T-helper 17 cell (primary cell): ENCODE results near the gene MYL5. TPM values are rescaled to one million over a fixed set of nuclear protein-coding genes. Genes with fewer than 3 reads are reported as not detected.
A peak's percentile ranks its signal among the peaks of the same experiment; 100 is the strongest.
"Not testable (repeated sequence)": the region's sequence is repeated elsewhere in the genome, so short reads cannot be mapped to it uniquely, and the experiment has no call there.

Experiments
- ATAC-seq: fragments of 150-1000 bp; cut with Tn5 transposase; 2 replicates; pipeline ENCODE4 v1.10.0; 2021; ENCODE audit warnings: mild to moderate bottlenecking, moderate library complexity
- DNase-seq, 3 donors: peaks; one replicate each; pipeline versions ENCODE4 v3.0.0 to v3.0.0-alpha.2; 2020 to 2021
- H3K9me3 ChIP-seq: one replicate; pipeline ENCODE4 v1.7.0; 2013; ENCODE audit warnings: low read length, mild to moderate bottlenecking; ENCODE audit not compliant: control insufficient read depth, poor library complexity, severe bottlenecking
- H3K27ac Mint-ChIP-seq: one replicate; pipeline ENCODE4 v1.8.0; 2022; ENCODE audit warnings: mild to moderate bottlenecking, moderate library complexity, mixed read lengths
- H3K27me3 Mint-ChIP-seq: one replicate; pipeline ENCODE4 v1.8.0; 2022; ENCODE audit warnings: mixed read lengths
- H3K36me3 Mint-ChIP-seq: one replicate; pipeline ENCODE4 v1.8.0; 2022; ENCODE audit warnings: low read depth, mixed read lengths
- H3K4me1 Mint-ChIP-seq: one replicate; pipeline ENCODE4 v1.8.0; 2022; ENCODE audit warnings: mild to moderate bottlenecking, mixed read lengths
- H3K4me3 Mint-ChIP-seq: one replicate; pipeline ENCODE4 v1.8.0; 2022; ENCODE audit warnings: mild to moderate bottlenecking, moderate library complexity, mixed read lengths
- total RNA-seq, 4 donors: library from RNA in 2 of 4; stranded (reverse) in 2 of 4; gene quantifications; one replicate each; pipeline ENCODE4 v1.2.3 and lab custom pipeline; 2022 to 2026

The MYL5 gene
- total RNA-seq, 2 donors from 2014 or later, result 20.3 to 22.9 TPM

GRCh38 chr4:632196-632790 lies 42.0 kb upstream of the MYL5 start:
- ATAC-seq, result no peak
- DNase-seq, result no peak
- Mint-ChIP-seq H3K4me3 (no peak overlapping the region), H3K27ac (no peak overlapping the region), H3K27me3 (no peaks in the 10 kb centered on the region), H3K36me3 (no peaks in the 10 kb centered on the region), H3K4me1 (no peaks in the 10 kb centered on the region)
- H3K9me3 ChIP-seq, result no peaks in the 10 kb centered on the region

- no peaks in the 10 kb centered on the region for H3K9me3 ChIP-seq
Measured at GRCh38 chr4:632926-633325, 41.4 kb upstream of the MYL5 start.

GRCh38 chr4:633406-633805 lies 40.9 kb upstream of the MYL5 start:
- Mint-ChIP-seq H3K36me3 (no peaks in the 10 kb centered on the region), H3K4me3 (no peak overlapping the region), H3K27me3 (peaks cover 6% of the 10 kb centered on the region), H3K4me1 (no peaks in the 10 kb centered on the region), H3K27ac (no peak overlapping the region)
- H3K9me3 ChIP-seq, result no peaks in the 10 kb centered on the region
- no peak for DNase-seq
- ATAC-seq, result no peak

More at GRCh38 chr4:632926-633325, 41.4 kb upstream of the MYL5 start:
- H3K27me3 Mint-ChIP-seq, result peaks cover 6% of the 10 kb centered on the region
- ATAC-seq, result no peak
- no peak for DNase-seq
- H3K4me1 Mint-ChIP-seq, result no peaks in the 10 kb centered on the region
- no peak overlapping the region for H3K4me3 Mint-ChIP-seq
- no peaks in the 10 kb centered on the region for H3K36me3 Mint-ChIP-seq
- H3K27ac Mint-ChIP-seq, result no peak overlapping the region

- no peaks in the 10 kb centered on the region for H3K9me3 ChIP-seq
- H3K4me1 Mint-ChIP-seq, result no peaks in the 10 kb centered on the region
- no peaks in the 10 kb centered on the region for H3K36me3 Mint-ChIP-seq
- H3K27ac Mint-ChIP-seq, result no peak overlapping the region
- H3K27me3 Mint-ChIP-seq, result peaks cover 12% of the 10 kb centered on the region
- DNase-seq, result no peak
- no peak overlapping the region for H3K4me3 Mint-ChIP-seq
- ATAC-seq, result no peak
Measured at GRCh38 chr4:633976-634598, 40.3 kb upstream of the MYL5 start.

GRCh38 chr4:634599-634985 lies 39.8 kb upstream of the MYL5 start:
- Mint-ChIP-seq H3K36me3 (no peaks in the 10 kb centered on the region), H3K4me1 (no peaks in the 10 kb centered on the region), H3K4me3 (no peak overlapping the region), H3K27ac (no peak overlapping the region), H3K27me3 (peaks cover 14% of the 10 kb centered on the region)
- no peak for DNase-seq
- no peaks in the 10 kb centered on the region for H3K9me3 ChIP-seq
- ATAC-seq, result no peak

GRCh38 chr4:635066-635835 lies 39.1 kb upstream of the MYL5 start:
- not testable (repeated sequence) for ATAC-seq, H3K9me3 ChIP-seq, DNase-seq, H3K27ac Mint-ChIP-seq, H3K4me3 Mint-ChIP-seq, H3K36me3 Mint-ChIP-seq, H3K4me1 Mint-ChIP-seq
- peaks cover 14% of the 10 kb centered on the region for H3K27me3 Mint-ChIP-seq

GRCh38 chr4:635851-636627 lies 38.3 kb upstream of the MYL5 start:
- DNase-seq, result no peak
- Mint-ChIP-seq H3K27me3 (peaks cover 14% of the 10 kb centered on the region), H3K36me3 (no peaks in the 10 kb centered on the region), H3K4me3 (no peak overlapping the region), H3K4me1 (no peaks in the 10 kb centered on the region), H3K27ac (no peak overlapping the region)
- ATAC-seq, result no peak
- H3K9me3 ChIP-seq, result no peaks in the 10 kb centered on the region

GRCh38 chr4:636628-637159 lies 37.6 kb upstream of the MYL5 start:
- Mint-ChIP-seq H3K4me3 (no peak overlapping the region), H3K27ac (no peak overlapping the region), H3K27me3 (peaks cover 14% of the 10 kb centered on the region), H3K36me3 (no peaks in the 10 kb centered on the region), H3K4me1 (no peaks in the 10 kb centered on the region)
- DNase-seq, result no peak
- ATAC-seq, result no peak
- no peaks in the 10 kb centered on the region for H3K9me3 ChIP-seq

- H3K4me1 Mint-ChIP-seq, result no peaks in the 10 kb centered on the region
- ATAC-seq (no peak), DNase-seq (no peak)
- H3K9me3 ChIP-seq, result no peaks in the 10 kb centered on the region
- no peaks in the 10 kb centered on the region for H3K36me3 Mint-ChIP-seq
- no peak overlapping the region for H3K4me3 Mint-ChIP-seq
- peaks cover 14% of the 10 kb centered on the region for H3K27me3 Mint-ChIP-seq
- H3K27ac Mint-ChIP-seq, result no peak overlapping the region
Measured at GRCh38 chr4:637536-638280, 36.6 kb upstream of the MYL5 start.

- ATAC-seq, DNase-seq: not testable (repeated sequence)
- H3K27me3 Mint-ChIP-seq, result peaks cover 27% of the 10 kb centered on the region
Measured at GRCh38 chr4:642366-642765, 32.0 kb upstream of the MYL5 start.

GRCh38 chr4:646460-646859 lies 27.9 kb upstream of the MYL5 start:
- H3K36me3 Mint-ChIP-seq, result peaks cover 4% of the 10 kb centered on the region
- no peak for ATAC-seq
- H3K27ac Mint-ChIP-seq, result no peak overlapping the region
- H3K9me3 ChIP-seq, result no peaks in the 10 kb centered on the region
- no peak for DNase-seq
- H3K27me3 Mint-ChIP-seq, result peaks cover 13% of the 10 kb centered on the region
- peak overlapping the region; percentile 74 for H3K4me3 Mint-ChIP-seq
- H3K4me1 Mint-ChIP-seq, result peaks cover 4% of the 10 kb centered on the region

More at GRCh38 chr4:642366-642765, 32.0 kb upstream of the MYL5 start:
- not testable (repeated sequence) for H3K4me3 Mint-ChIP-seq, H3K4me1 Mint-ChIP-seq, H3K36me3 Mint-ChIP-seq, H3K27ac Mint-ChIP-seq, H3K9me3 ChIP-seq

GRCh38 chr4:647481-647880 lies 26.9 kb upstream of the MYL5 start:
- peaks cover 4% of the 10 kb centered on the region for H3K36me3 Mint-ChIP-seq
- H3K4me3 Mint-ChIP-seq, result no peak overlapping the region
- H3K4me1 Mint-ChIP-seq, result peaks cover 4% of the 10 kb centered on the region
- ATAC-seq, result no peak
- H3K27ac Mint-ChIP-seq, result no peak overlapping the region
- peaks cover 13% of the 10 kb centered on the region for H3K27me3 Mint-ChIP-seq
- H3K9me3 ChIP-seq, result no peaks in the 10 kb centered on the region
- no peak for DNase-seq
